TTC549 (cell line): ENCODE results near the gene BZW2.

ENCODE experiments used
- FAIRE-seq: peaks from 2 replicates; lab custom pipeline; 2012; peaks lifted over from hg19 to GRCh38; lab: Jason Lieb, UNC

Gene BZW2

DNA sequence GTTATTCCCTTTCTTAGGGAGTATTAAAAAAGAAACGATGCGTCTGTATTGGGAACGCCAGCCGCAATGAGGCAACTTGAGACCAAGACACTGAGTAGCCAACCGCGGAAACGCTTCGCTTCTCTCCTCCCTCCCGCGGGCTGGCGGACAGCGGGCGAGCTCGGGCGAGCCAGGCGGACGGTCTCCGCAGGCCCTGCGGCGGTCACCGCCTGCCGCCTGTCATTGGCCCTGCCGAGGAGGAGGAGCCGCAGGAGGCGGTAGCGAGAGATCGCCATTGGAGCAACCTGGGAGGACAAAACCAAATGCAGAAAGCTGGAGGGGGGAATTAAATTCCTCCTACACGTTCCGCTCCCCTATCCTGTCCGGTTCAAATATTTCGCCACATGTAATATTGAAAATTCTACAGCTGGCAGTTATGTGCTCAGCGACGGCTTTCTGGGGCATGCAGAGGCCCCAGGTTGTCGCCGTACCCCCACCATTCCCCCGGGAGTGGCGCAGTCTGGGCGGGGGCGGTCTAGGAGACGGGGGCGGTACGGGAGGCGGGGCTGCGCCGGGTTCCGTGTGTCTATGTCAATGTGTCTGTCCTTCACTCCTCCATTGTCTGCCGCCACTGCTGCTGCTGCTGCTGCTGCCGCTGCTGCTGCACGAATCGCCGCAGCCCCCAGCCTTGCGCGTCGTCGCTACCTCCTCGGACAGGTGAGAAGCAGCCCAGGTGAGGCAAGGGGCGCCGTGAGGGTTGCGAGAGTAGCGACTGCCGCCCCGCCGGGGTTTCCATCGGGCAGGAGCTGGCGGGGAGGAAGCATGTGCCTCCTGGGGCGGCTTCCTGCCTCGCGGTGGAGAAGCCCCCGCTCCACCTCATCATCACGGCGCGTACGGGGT is at the start of gene BZW2, which contains the start of gene ANKMY2:
Gene BZW2 (plus strand): TSS at position 589 of the 879 bp plus-strand sequence. CDS start 19,263 bp downstream, outside the sequence.
Gene ANKMY2 (minus strand): TSS at position 162 of the 879 bp plus-strand sequence. CDS start 181 bp downstream, outside the sequence.
- no peak for FAIRE-seq

DNA sequence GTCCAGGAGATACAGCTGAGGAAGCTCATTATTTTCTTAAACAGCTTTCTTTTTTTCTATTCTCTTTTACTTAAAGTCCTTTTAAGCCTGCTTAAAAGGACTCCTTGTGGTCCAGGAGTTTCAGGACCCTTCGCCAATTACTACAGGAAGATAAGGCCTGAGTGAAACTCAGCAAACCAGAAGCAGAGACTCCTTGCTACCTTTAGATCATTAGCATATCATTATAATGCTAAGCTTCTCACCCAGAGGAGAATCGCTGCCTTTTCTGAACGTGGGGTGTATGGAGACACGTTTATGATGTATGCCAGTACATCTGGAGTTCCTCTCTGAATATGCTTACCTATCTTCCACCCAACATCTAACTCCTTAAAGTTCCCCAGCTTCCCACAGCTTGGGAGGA is 48.0 kb upstream of the BZW2 start:
- FAIRE-seq = no peak

DNA sequence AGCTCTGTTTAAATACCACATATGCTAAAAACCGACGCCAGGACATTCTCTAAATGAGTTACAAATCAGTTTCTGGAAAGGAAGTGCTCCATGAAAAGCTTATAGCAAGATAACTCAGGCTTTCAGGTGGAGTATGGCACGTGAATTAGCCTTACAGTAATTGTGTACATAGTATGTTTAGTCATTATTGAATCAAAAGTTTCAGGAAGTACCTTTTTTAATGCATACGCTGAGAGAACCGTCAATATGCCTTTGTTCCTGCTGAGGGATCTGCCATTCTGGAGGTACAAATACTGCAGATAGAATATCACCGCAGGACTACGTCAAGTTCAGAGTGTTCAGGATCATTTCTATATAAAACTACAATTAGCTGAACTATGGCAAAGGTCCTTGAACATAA is 46.1 kb upstream of the BZW2 start:
- no peak for FAIRE-seq

DNA sequence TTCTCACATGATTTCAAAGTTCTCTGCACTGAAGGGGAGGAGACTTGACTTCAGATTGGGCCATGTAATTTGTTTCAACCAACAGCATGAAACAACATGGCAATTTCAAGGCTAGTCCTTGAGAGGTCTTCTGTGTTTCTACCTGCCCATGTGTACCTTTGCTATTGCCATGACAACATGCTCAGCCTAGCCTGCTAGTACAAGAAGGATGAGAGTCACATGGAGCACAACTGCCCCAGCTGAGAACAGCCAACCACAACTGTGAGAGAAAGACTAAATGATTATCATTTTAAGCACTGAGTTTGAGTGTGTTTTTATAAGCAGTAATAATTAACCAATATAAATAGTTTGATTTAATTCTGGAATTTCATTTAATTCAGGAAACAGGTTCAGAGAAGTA is 42.3 kb upstream of the BZW2 start:
- no peak for FAIRE-seq

DNA sequence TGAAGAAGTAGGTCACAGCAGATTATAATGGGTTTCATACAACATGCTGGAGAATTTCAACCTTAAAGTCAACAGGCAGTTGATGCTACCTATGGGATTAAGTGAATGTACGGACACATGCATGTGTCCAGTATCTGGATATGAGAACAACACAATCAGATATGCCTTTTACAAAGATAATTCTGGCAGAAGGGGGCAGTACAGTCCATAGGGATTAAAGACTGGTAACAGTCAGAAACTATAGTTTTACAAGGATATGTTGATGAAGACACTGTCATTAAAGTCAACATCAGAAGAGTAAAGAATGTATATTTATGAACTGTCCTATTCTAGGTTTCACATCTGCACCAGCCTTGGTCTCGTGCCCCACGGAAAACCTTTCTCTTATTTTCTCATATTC is 41.9 kb upstream of the BZW2 start:
- no peak for FAIRE-seq

DNA sequence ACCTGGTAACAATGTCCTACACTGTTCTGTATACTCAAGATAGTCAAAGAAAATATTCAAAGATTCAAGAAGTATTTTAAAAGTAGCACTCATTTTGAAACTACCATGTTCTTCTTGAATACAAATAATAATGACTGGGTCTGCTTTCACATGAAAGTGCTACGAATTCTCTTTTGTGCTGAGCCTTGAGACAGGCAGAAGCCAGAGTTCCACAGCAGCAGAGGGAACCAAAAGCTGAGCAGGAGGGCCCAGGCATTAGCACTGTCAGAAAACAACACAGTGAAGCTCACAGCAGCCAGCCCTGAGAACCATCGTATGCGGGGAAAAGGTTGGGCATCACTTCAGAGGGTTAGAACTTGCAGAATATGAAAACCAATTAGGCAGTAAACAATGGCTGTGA is 39.3 kb upstream of the BZW2 start:
- FAIRE-seq = no peak

DNA sequence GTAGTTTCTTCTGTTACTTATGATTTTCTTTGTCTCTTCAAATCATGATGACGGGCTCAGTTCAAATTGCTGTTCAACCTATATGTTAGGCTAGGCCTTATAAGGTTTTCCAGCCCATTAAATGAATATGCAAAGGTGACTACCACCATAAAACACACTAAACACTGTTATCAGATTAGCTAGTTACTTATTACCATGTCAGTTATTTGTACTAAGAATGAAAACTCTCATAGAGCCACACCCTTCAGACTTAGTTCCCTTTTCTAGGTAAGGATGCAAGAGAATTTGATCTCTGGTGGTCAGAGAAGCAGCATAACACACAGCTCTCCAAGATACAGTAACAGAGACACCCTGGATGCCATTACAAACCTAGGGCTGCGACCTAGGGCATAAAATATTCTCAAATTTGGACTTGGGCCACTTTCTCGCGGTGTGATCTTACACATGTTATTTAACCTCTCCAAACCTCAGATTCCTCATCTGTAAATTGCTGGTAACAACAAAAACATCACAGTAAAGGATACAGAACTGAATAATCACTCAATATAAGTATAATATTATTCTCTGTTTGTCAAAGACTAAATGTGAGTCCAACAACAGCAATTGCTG is 36.0 kb upstream of the BZW2 start:
- FAIRE-seq = no peak

DNA sequence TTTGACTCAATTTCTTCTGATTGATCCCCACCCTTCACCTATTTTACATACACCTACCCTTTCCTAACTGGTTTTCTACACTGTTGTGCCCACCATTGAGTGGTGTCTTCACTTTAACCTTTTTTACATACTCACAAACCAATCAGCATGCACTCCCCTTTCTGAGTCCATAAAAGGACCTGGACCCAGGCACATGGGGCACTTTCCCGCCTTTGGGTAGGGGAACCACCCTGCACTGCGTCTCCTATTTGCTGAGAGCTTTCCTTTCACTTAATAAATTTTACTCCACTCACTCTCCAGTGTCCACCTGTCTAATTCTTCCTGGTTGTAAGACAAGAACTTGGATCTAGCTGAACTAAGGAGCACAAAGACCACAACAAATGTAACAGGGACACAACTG is 34.3 kb upstream of the BZW2 start:
- no peak for FAIRE-seq

DNA sequence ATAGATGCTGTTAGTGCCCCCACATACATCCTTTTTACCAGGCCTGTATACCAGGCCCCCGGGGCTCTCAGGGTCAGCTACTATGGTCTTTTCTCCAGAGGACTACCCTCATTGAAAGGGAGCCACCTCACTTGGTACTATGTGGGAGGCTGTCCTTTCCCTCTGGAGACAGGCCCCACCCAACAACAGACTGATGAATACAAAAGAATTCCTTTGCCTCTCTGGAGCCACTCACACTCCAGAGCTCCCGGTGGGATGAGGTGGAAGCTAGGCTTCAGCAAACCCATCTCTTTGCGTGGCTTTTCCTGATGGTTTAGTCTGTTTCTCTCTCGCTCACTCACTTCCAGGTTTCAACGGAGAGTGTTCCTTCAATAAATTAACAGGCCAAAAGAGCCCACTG is 30.8 kb upstream of the BZW2 start:
- FAIRE-seq = no peak

DNA sequence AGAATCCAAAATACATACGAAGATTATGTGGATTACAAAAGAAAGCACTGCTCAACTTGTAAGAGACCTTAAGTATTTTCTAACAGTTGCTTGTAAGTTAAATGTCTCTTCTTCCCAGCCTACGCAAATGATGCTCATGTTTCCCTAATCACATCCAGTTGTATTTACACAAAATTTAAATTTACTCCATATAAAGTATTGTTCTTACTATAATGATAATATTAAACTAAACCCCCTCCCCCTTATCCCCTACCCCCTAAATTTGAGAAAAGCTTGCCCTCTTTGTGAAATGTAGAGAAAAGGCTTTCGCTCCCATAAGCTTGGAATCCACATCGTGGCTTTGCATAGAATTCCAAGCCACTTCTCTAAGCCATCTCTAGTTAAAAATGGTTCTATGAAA is 29.9 kb upstream of the BZW2 start:
- FAIRE-seq = no peak

DNA sequence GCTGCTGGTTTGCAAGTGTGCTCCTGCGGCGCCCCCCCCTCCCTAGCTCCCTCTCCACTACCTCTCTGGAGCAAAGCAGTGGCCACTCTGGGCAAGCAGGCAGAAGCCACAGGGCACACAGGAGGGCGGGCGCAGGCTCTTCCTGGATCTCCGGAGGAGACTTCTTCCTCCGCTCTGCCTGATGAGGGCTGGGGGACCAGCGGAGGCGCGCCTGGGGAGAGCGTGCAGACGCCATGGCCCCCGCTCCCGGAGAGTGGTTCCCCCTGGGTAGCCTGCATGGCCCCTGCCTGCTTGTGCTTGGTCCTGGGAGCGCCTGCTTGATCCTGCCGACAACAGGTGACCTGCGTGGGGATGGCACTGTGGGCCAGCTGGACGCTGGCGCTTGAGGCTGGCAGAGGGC is 29.4 kb upstream of the BZW2 start:
- FAIRE-seq = no peak

DNA sequence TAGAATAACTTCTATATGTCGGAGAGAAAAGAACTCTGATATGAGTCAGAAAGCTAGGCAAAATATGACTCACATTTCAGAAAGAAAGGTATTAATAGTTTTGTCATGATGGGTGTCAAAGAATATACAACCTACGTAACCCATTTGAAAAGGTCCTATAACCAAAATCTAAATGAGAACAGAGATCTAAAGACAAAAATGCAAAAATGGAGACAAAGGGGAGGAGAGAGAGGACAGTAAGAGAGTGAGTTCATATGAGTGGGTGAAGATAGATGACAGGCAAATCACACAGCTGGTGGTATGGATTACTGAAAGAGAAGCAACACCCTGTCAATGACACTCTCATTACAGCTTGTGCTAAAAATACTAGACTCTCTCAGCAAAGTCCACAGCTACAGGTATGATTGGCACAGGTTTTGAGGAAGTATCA is 26.0 kb upstream of the BZW2 start:
- FAIRE-seq = no peak

DNA sequence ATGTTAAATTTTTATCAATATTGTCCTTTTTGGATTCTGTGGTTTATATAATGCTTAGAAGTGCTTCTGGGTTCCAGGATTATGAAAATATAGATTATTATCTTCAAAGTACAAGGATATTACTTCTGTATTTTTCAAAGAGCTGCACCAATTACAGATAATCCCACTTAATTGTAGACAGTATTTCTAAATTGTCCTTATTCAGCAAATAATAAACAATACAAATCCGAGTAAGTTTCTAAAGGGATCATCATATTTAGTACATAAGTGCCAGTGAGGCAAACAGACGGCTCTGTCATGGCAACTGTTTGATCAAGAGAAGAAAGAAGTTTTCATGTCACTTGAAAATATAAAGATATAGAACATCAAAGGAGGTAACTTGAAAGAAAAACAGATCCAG is 19.6 kb upstream of the BZW2 start:
- no peak for FAIRE-seq

DNA sequence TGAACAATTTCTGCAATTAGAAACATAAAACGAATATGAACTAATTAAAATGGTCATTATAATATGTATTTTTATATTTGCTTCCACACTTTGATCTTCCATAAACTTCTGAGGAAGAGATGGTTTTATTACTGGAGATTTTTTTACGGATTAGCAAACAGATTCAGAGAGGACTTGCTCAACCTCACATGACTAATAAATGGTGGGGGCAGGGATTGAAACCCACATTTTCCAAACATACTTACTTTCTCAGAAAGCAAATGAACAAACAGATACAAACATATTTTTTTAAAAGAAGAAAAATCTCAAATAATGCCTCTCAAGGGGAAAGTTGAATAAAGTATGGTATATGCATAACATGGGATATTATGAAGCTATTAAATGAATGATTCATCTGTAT is 18.7 kb upstream of the BZW2 start:
- no peak for FAIRE-seq

DNA sequence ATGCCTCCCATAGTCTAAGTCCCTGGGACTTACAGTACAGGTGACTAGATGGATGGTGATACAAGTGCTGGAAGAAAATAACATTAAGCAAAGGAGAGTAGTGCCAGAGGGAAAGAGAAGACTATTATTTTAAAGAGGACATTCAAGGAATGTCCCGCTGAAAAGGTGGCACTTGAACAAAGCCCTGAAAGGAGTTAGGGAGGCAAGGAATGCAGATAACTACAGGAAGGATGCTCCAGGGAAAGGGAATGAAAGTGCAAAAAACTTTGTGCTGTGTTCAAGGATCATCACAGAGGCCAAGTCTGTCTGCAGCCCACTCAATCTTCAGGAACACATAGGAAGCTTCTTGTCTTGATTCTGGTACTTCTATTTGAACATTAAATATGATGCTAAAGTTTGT is 15.3 kb upstream of the BZW2 start:
- no peak for FAIRE-seq

DNA sequence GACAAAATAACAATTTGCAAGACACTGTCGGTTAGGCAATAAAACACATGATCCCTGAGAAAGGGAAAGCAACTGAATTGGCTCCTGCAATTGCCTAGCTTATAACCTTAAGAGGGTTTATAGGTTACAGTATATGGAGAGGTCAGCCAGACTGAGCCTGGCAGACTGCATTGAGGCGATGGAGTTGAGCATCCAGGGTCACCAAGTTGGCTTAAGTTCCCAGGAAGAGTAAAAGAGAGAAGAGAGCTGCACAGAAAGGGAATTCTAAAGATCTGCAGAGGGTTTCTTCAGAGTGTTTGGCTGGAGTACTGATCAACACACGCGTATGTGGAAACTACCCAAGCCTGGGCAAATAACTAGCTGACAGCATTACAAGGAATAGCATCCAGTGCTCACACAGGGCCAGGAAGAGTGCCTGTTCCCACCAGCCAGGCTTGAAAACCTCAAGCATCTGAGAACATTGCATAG is 11.7 kb upstream of the BZW2 start:
- no peak for FAIRE-seq

DNA sequence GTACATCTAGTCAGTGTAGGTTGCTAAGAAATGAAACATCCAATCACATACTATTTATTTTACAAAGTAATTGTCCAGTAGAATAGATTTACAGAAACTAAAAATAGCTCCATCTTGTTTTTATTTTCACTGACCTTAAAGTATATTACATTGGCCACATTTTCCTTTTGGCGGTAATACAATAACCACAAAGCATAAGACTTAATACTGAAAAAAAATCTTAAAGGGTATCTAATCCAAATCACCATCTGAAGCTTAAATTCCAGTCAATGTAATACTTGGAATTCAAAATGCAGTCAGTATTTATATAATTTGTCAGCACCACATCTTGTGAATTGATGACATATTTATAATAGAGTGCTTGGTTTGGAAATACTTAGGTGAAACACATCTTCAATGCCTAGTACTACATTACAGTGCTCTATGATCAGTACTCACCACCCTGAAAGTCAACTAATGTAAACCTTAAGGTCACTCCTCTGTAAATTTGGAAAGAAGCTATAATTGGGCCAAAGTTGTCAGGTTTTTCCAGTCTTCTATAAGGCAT is 9.4 kb upstream of the BZW2 start:
- no peak for FAIRE-seq

DNA sequence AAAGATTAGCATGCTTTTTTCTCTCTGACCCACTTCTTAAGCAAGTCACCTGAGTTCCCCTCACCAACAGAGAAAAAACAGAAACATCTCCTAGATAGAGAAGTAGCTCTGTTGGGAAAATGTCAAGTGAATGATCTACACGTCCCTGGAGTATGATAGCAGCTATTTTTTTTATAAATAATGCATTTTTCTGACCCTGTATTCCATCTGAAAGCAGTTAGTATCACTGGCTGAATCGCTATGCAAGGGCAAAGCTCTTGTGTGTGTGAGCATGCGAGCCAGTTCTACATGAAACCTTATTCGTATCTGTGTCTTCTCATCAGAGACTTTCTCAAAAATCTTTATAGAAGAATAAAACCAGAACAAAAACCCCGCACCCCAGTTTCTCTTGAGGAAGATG is 8.6 kb upstream of the BZW2 start:
- no peak for FAIRE-seq

DNA sequence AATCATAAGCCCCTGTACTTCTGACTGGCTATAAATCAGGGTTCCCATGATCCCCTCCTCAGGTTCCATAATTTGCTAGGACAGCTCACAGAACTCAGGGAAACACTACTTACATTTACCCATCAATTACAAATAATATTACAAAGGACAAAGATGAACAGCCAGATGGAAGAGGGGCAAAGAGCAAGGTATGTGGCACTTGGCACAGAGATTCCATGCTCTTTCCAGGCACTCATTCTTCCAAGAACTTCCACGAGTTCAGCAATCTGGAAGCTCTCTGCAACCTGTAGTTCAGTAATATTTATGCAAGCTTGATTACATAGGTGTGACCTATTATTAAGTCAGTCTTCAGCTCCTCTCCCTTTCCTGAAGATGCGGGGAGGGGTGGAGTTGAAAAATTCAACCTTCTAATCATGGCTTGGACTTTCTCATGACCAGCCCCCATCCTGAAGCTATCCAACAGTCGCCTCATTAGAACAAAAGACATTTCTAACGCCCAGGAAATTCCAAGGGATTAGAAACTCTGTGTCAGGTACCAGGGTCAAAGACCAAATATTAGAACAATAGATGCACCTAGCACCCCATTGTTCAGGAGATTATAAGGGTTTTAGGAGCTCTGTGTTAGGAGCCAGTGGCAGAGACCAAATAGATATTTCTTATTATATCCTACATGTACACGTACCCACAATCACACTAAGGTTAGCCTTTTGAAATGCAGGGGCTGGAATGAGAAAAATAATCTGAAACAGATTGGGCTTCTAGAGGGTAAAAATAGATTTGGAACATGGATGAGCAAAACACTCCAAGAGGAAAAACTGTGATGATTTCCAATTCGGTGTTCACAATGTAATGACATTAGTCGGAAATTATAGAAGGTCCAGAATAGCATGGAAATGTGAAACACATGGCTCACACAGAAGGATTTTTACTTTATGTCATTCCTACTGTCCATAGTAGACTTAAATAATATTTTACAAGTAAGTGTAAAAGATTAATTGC is 7.4 kb upstream of the BZW2 start:
- no peak for FAIRE-seq

DNA sequence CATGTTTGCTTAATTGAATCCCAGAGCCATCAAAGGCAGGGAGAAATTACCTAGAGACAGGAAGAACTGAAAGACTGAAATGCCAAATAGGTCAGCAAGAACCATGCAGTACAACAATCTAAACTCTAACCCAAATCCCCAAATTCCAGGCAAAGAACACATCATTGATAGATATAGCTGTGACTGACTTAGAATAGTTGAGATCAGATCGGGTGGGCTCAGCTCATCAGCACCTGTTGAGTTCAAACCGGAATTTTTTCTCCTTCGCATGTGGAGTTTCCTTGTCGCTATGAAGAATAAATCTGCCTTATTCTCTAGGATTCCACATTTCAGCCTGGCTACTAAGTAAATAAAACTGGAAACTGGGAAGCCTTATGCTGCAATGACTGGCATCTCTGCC is 1.8 kb upstream of the BZW2 start:
- FAIRE-seq = no peak

DNA sequence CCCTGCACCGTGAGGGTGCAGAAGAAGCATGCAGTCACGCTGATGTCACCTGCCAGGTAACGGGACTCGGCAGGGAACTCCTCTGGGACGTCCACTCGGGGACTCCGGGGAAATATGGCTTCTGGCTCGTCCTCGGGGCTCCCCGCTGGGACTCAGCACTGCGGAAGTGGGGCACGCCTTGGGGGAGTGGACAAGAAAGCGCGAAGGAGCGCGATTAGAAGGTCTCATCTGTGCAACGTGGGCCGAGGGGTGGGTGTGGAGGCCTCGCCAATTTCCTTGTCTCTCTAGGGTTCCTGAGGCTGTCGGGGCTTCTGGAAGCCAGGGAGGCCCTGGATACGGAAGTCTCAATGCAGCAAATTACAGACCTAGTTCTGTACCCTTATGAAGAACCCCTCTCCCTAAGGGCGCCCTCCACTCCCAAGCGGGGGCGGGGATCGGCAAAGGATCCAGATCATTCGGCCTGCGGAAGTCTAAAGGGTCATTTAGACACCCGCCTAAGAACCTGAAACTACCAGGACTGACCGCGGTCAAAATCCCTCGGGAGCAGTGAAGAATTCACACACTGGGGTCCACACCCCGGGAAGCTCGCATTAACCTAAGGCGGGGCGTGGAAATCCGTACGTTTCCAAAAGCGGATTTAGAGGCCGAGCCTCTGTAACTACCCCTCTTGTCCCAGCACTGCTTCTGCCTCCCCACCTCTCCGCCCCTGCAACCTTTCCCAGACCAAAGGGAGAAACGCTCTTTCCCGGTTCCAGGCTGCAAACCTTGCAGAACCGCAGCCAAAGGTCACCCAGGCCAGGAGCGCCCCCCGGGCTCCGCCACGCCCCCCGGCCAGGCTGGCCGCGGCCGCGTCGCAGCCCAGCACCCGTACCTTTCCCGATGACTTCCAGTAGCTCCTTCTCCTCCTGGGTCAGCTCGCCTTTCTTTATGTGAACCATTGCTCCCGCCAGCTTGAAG is 1.1 kb upstream of the BZW2 start:
- no peak for FAIRE-seq
